HEK293 (cell line): ENCODE measurements around the gene AATK.

Source experiments
- SALL2 ChIP-seq: fragments of 450-650 bp; formaldehyde crosslinking; IDR thresholded peaks from 2 replicates; pipeline ENCODE4 v1.5.0; 2017; ENCODE audit warnings: missing biosample characterization, mild to moderate bottlenecking, missing genetic modification characterization, borderline replicate concordance
- YY2 ChIP-seq: fragments of 450-650 bp; formaldehyde crosslinking; IDR thresholded peaks from 2 replicates; pipeline ENCODE4 v1.5.1; 2016; ENCODE audit warnings: missing biosample characterization, missing genetic modification characterization
- ZBTB7A ChIP-seq: fragments of 450-650 bp; formaldehyde crosslinking; IDR thresholded peaks from 2 replicates; pipeline ENCODE4 v1.5.1; 2016; ENCODE audit warnings: low read depth, missing biosample characterization, missing genetic modification characterization
- ZNF140 ChIP-seq: fragments of 450-650 bp; formaldehyde crosslinking; IDR thresholded peaks from 2 replicates; pipeline ENCODE4 v1.5.1; 2016; ENCODE audit warnings: missing biosample characterization, missing genetic modification characterization
- ZNF2 ChIP-seq: fragments of 450-650 bp; formaldehyde crosslinking; IDR thresholded peaks from 2 replicates; pipeline ENCODE4 v1.5.1; 2016; ENCODE audit warnings: missing biosample characterization, missing genetic modification characterization
- ZNF37A ChIP-seq: fragments of 450-650 bp; IDR thresholded peaks from 2 replicates; pipeline ENCODE4 v1.5.1; 2018; ENCODE audit warnings: missing biosample characterization, missing genetic modification characterization
- ZNF404 ChIP-seq: fragments of 450-650 bp; formaldehyde crosslinking; IDR thresholded peaks from 2 replicates; pipeline ENCODE4 v1.5.1; 2017; ENCODE audit warnings: missing biosample characterization, missing genetic modification characterization
- ZNF530 ChIP-seq: fragments of 450-650 bp; formaldehyde crosslinking; IDR thresholded peaks from 2 replicates; pipeline ENCODE4 v1.5.1; 2016; ENCODE audit warnings: low read depth, missing biosample characterization, missing genetic modification characterization
- TF ChIP-seq, protein P1 (sequence below): fragments of 450-650 bp; formaldehyde crosslinking; IDR thresholded peaks from 2 replicates; pipeline ENCODE4 v1.5.1; 2016; ENCODE audit warnings: missing biosample characterization, missing genetic modification characterization
- TF ChIP-seq, protein P2 (sequence below): fragments of 450-650 bp; formaldehyde crosslinking; IDR thresholded peaks from 2 replicates; pipeline ENCODE4 v1.5.1; 2016; ENCODE audit warnings: missing biosample characterization, missing genetic modification characterization, low read depth
- TF ChIP-seq, protein P3 (sequence below): fragments of 450-650 bp; formaldehyde crosslinking; optimal IDR thresholded peaks from 2 replicates; pipeline ENCODE3; 2016; ENCODE audit warnings: missing biosample characterization, mild to moderate bottlenecking, missing genetic modification characterization
- TF ChIP-seq, protein P4 (sequence below): fragments of 450-650 bp; formaldehyde crosslinking; IDR thresholded peaks from 2 replicates; pipeline ENCODE4 v1.5.1; 2016; ENCODE audit warnings: missing biosample characterization, missing genetic modification characterization
- TF ChIP-seq, protein P5 (sequence below): fragments of 450-650 bp; formaldehyde crosslinking; IDR thresholded peaks from 2 replicates; pipeline ENCODE4 v1.5.1; 2016; ENCODE audit warnings: missing biosample characterization, missing genetic modification characterization

DNA sequence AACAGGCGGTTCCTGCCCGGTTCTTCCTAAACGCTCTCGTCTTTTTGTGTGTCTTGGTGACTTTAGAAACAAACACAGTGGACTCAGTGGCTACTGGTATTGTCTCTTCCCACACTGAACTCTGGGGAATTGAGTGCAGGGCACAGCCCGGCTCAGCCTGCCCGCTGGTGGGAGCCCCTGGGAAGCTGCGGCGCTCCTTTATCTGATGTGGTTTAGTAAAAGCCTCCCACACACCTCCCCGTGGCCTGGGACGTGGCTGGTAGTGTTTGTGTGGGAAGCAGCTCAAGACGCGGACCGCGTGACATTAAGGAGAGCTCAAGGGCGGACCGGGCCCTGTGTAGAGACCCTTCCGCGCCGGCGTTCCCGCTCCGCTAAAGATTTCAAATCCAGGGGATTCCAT, 56.1 kb downstream of the AATK start:
- TF ChIP-seq, protein P1, sequence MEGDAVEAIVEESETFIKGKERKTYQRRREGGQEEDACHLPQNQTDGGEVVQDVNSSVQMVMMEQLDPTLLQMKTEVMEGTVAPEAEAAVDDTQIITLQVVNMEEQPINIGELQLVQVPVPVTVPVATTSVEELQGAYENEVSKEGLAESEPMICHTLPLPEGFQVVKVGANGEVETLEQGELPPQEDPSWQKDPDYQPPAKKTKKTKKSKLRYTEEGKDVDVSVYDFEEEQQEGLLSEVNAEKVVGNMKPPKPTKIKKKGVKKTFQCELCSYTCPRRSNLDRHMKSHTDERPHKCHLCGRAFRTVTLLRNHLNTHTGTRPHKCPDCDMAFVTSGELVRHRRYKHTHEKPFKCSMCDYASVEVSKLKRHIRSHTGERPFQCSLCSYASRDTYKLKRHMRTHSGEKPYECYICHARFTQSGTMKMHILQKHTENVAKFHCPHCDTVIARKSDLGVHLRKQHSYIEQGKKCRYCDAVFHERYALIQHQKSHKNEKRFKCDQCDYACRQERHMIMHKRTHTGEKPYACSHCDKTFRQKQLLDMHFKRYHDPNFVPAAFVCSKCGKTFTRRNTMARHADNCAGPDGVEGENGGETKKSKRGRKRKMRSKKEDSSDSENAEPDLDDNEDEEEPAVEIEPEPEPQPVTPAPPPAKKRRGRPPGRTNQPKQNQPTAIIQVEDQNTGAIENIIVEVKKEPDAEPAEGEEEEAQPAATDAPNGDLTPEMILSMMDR (tag by site-specific recombination), result no peak
- TF ChIP-seq, protein P2, sequence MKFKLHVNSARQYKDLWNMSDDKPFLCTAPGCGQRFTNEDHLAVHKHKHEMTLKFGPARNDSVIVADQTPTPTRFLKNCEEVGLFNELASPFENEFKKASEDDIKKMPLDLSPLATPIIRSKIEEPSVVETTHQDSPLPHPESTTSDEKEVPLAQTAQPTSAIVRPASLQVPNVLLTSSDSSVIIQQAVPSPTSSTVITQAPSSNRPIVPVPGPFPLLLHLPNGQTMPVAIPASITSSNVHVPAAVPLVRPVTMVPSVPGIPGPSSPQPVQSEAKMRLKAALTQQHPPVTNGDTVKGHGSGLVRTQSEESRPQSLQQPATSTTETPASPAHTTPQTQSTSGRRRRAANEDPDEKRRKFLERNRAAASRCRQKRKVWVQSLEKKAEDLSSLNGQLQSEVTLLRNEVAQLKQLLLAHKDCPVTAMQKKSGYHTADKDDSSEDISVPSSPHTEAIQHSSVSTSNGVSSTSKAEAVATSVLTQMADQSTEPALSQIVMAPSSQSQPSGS (tag by site-specific recombination), result no peak
- TF ChIP-seq, protein P3, sequence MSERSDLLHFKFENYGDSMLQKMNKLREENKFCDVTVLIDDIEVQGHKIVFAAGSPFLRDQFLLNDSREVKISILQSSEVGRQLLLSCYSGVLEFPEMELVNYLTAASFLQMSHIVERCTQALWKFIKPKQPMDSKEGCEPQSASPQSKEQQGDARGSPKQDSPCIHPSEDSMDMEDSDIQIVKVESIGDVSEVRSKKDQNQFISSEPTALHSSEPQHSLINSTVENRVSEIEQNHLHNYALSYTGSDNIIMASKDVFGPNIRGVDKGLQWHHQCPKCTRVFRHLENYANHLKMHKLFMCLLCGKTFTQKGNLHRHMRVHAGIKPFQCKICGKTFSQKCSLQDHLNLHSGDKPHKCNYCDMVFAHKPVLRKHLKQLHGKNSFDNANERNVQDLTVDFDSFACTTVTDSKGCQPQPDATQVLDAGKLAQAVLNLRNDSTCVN (tag by site-specific recombination), result no peak
- TF ChIP-seq ZBTB7A (tag by site-specific recombination) (no peak), YY2 (tag by site-specific recombination) (no peak), ZNF140 (tag by site-specific recombination) (no peak), ZNF404 (tag by site-specific recombination) (no peak), ZNF2 (tag by site-specific recombination) (no peak), SALL2 (tag by site-specific recombination) (no peak), ZNF37A (tag by site-specific recombination) (no peak), ZNF530 (no peak)
- TF ChIP-seq, protein P4, sequence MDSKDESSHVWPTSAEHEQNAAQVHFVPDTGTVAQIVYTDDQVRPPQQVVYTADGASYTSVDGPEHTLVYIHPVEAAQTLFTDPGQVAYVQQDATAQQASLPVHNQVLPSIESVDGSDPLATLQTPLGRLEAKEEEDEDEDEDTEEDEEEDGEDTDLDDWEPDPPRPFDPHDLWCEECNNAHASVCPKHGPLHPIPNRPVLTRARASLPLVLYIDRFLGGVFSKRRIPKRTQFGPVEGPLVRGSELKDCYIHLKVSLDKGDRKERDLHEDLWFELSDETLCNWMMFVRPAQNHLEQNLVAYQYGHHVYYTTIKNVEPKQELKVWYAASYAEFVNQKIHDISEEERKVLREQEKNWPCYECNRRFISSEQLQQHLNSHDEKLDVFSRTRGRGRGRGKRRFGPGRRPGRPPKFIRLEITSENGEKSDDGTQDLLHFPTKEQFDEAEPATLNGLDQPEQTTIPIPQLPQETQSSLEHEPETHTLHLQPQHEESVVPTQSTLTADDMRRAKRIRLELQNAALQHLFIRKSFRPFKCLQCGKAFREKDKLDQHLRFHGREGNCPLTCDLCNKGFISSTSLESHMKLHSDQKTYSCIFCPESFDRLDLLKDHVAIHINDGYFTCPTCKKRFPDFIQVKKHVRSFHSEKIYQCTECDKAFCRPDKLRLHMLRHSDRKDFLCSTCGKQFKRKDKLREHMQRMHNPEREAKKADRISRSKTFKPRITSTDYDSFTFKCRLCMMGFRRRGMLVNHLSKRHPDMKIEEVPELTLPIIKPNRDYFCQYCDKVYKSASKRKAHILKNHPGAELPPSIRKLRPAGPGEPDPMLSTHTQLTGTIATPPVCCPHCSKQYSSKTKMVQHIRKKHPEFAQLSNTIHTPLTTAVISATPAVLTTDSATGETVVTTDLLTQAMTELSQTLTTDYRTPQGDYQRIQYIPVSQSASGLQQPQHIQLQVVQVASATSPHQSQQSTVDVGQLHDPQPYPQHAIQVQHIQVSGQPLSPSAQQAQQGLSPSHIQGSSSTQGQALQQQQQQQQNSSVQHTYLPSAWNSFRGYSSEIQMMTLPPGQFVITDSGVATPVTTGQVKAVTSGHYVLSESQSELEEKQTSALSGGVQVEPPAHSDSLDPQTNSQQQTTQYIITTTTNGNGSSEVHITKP (tag by site-specific recombination), result no peak
- TF ChIP-seq, protein P5, sequence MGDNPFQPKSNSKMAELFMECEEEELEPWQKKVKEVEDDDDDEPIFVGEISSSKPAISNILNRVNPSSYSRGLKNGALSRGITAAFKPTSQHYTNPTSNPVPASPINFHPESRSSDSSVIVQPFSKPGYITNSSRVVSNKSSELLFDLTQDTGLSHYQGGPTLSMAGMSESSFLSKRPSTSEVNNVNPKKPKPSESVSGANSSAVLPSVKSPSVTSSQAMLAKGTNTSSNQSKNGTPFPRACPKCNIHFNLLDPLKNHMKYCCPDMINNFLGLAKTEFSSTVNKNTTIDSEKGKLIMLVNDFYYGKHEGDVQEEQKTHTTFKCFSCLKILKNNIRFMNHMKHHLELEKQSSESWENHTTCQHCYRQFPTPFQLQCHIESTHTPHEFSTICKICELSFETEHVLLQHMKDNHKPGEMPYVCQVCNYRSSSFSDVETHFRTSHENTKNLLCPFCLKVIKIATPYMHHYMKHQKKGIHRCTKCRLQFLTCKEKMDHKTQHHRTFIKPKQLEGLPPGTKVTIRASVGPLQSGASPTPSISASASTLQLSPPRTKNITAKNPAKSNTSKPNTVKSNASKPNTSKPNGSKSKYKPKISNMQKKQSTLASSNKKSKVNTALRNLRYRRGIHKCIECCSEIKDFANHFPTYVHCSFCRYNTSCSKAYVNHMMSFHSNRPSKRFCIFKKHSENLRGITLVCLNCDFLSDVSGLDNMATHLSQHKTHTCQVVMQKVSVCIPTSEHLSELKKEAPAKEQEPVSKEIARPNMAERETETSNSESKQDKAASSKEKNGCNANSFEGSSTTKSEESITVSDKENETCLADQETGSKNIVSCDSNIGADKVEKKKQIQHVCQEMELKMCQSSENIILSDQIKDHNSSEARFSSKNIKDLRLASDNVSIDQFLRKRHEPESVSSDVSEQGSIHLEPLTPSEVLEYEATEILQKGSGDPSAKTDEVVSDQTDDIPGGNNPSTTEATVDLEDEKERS, result no peak
